HT-29 (cell line): Measurements from ENCODE around the gene SLC4A3. TPM values are rescaled to one million over a fixed set of nuclear protein-coding genes. Genes with fewer than 3 reads are reported as not detected.
"Not testable (repeated sequence)": the region's sequence is repeated elsewhere in the genome, so short reads cannot be mapped to it uniquely, and the experiment has no call there.

Experiments
- DNase-seq: peaks from one replicate; pipeline ENCODE4 v3.0.0-alpha.2; 2015; ENCODE audit warnings: low spot score
- small RNA-seq: library from RNA; depleted of rRNA; stranded (forward); fragments of <200 nt; gene quantifications from one replicate; pipeline ENCODE3, GENCODE V24; 2014
- total RNA-seq: library from RNA; depleted of rRNA; stranded (reverse); fragments of >200 nt; shearing (Covaris generic); gene quantifications from 2 replicates; pipeline ENCODE4 v1.2.3, GENCODE V29; 2014; rRNA removed

Gene SLC4A3
- total RNA-seq, 1 experiment from 2014 or later, result 0.36 TPM

DNA sequence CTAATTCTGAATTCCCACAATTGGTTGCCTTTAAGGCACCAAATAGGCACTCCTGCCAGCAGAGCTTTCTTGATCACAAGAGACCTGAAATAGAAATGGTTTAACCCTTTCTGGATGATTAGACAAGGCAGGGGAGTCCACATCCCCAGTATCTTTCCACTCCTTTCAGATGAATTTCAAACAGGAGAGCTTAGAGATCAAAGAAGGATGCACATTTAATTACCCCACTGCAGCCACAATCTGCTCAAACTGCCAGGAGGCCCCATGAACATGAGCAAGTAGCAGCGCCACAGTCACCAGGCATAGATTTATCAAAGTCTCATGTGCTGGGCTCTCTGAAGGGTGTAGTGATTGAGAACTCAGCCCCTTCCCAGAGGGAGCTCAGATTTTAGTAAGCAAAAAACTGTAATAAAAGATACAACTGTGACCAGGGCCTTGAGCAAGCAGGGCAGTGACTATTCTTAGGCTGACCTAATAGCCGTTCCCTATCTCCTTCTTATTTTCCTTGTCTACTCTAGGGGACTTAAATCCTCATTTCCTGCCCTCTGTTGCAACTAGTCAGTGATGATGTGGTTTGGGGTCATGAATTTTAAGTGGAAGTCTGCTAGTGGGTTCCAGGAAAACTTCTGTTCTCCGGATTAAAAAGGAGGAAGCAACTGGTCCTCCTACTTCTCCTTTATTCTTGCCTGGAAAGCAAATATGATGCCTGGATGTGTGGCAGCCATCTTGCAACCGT, 53.7 kb downstream of the SLC4A3 start:
- no peak for DNase-seq

DNA sequence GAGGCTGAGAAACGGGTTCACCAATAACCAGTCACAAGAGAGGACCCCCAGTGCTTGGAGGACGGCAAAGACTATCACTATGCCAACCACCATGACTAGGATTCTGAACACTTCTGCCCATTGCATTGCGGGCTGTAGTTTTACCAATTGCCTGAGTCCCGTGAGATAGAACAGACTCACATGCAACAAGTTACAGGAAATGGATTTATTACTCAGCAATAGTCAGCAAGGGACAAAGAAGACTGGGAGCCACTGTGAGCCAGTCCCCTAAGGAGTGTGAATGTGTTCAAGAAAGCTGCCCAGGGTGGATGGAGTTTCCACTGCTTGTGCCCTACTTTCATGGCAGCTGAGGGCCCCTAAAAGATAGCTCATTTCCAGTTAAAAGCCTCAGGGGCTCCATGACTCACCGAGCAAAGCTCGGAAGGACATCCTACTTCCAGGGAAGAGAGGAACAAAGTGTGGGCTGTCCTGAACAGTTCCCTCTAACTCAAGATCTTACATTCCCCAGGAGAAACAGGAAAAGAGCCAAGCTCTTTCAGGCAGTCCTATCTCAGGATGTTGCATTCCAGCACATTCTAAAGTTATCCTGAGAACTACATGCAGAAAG, 54.4 kb downstream of the SLC4A3 start:
- no peak for DNase-seq

DNA sequence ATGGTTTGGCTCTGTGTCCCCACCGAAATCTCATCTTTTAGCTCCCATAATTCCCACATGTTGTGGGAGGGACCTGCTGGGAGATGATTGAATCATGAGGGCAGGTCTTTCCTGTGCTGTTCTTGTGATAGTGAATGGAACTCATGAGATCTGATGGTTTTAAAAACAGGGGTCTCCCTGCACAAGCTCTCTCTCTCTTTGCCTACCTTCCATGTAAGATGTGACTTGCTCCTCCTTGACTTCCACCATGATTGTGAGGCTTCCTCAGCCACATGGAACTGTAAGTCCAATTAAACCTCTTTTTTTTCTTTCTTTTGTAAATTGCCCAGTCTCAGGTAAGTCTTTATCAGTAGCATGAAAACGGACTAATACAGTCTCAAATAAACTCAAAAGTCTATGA, 56.0 kb downstream of the SLC4A3 start:
- DNase-seq, result not testable (repeated sequence)

DNA sequence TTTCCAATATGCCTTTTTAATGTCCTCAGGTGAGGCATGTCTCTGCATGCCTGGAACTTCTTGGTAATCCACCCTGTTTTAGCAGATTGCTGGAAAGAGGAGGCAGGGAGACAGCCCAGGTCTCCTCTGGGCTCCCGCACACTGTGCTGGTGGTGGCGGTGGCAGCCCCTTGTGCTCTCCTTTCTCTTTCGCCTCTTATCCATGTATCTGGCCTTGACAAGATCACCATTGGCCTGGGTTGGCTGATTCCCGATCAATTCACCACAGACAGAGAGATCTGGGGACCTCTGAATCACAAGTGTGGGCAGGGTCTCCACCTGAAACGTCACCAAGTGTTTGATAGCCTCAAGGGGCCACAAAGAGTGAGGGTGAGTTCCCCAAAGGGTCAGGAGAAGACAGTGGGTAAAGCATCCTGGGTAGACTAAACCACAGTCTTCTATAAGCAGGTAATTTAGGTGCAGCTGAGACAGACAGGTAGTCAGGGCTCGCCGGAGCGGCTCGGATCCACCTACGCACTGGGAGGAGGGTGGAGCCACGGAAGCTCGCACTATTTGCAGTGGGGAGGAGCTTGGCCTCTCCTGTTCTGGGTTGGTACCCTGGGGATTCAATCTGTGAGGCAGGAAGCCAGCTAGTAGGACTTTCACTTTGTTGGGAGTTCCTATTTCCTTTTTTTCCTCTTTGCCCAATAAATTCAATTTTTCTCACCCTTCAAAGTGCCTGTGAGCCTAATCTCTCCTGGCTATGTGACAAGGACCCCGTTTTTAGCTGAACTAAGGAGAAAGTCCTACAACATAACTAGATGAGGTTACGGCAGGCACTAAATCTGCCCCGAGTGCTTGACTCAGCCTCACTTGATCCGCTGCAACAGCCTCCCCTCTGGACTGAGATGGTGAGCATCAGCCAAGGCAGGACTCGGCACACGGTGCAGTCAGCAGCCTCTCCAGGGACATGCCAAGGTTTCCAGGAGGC, 57.6 kb downstream of the SLC4A3 start:
- DNase-seq, result peak; percentile 86

DNA sequence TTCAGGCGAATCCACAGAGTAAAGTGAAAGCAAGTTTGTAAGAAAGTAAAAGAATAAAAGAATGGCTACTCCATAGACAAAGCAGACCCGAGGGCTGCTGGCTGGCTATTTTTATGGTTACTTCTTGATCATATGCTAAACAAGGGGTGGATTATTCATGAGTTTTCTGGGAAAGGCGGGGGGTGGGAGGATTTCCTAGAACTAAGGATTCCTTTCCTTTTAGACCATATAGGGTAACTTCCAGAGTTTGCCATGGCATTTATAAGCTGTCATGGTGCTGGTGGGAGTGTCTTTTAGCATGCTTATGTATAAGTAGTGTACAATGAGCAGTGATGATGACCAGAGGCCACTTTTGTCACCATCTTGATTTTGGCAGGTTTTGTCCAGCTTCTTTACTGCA, 59.8 kb downstream of the SLC4A3 start:
- DNase-seq, result no peak

DNA sequence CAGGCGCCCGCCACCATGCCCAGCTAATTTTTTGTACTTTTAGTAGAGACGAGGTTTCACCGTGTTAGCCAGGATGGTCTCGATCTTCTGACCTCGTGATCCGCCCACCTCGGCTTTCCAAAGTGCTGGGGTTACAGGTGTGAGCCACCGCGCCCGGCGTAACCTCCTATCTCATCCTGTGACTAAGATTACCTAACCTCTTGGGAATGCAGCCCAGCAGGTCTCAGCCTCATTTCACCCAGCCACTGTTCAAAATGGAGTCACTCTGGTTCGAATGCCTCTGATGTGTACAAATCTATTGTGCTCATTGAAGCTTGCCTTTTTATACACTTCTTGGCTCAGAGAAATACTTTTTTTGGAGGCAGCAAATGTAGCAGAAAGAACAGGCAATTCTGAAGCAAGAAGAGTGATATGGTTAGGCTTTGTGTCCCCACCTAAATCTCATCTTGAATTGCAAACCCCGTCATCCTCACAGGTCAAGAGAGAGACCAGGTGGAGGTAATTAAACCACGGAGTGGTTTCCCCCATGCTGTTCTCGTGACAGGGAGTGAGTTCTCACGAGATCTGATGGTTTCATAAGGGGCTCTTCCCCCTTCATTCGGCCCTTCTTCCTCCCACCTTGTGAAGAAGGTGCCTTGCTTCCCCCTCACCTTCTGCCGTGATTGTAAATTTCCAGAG, 60.6 kb downstream of the SLC4A3 start:
- DNase-seq, result peak; percentile 23

DNA sequence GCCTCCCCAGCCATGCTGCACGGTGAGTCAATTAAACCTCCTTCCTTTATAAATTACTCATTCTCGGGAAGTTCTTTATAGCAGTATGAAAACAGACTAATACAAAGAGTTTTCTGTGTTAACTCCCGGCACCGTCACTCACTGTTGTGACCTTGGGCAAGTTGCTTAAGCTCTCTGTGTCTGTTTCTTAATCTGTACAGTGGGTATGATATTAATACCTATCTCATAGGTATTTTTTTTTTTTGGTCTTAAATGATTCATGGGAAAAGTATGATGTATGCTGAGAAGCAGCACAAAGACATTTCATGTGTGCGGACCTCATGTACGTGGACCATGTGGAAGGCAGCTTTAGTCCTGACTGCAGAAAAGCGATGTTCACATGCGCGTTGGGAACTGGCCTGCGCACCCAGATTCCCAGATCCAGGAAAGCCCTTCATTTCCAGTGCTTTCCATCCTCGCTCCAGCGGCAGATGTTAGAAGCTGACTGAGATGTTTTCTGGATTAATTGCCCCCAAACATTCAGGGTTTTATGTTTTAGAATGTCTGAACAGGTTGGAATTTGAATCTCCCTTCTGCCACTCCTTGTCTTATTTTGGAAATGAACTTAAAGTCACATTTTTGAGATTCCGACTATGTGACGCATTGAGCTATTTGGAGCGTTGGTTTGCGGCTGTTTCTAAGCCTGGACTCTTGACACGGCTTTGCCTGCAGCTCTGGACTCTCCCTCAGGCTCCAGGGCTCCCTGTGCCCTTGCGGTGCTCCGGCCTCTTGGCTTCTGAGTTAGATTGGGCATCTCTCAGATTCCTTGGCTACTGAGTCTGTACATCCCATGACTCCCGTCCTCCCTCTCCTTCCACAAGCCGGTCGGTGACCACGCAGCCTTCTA, 61.4 kb downstream of the SLC4A3 start:
- DNase-seq, result no peak

DNA sequence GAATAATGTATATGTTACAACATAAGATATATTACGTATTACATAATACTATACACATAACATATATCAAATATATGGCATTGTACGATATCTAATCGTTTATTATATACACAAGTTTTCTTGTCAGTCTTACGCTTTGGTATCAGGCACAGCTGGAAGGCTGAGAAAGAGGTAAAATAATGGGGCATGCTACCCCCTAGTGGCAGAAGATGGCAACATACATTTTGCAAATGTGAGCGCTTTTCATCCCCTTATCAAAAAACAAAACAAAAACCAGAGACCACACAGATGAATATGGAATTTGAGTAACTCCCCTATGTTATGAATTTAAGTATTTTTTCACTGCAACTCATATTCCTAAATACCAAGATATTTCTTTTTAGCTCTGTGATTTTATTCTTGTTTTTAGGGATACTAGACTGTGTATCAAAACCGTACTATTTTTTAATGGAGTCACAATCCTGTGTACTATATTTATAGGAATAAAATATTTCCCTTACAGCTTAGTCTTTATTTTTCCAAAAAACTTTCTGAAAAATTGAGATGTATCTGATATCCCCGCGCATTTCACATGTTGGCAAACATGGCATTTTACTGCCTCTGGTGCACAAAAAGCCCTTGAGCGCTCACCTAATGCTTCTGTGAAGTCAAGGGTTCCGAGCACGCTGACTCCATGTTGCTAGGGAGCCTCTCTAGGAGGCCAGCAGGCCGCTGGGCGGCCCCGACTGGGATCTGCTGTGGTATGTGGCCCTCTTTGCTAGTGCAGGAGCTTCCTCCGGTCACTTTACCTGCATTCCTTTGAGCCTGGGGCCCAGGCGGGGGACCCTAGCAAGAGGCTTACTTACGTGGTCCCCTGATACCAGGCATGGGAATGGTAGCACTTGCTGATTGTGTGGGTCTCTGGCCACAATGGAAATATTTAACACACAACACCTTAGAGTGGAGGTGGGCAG, 62.5 kb downstream of the SLC4A3 start:
- peak; percentile 54 for DNase-seq

DNA sequence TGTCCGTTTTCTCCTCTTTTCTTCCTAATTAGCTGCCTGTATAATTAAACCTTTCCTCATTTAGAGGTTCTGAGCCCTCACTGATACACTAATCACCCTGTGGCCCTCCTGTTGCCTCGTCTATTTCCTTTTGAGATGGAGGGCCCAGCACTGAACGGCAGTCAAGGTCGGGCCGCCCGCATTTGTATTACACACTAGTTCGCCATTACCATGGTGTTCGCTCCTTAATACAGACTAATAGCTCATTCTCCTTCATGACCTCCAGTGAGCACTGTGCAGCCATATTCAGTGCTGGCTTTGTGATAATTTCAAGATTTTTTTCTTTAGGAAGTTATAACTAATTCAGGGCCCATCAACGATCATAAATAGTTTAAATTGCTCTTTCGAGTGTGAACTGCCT, 64.1 kb downstream of the SLC4A3 start:
- no peak for DNase-seq

Small RNA genes within 50 kb of the gene (small RNA-seq; reads per million reads assigned to genes)
- gene RN7SKP213, result 0.50 reads per million

Other genes with a start within 250 kb of the SLC4A3 start
- gene DNPEP, start 239.7 kb upstream of the SLC4A3 start, total RNA-seq, result 155 and 158 TPM in 2 replicates
- 0.63 TPM in 1 of 2 replicates, not detected in the other for gene DES, start 209.3 kb upstream of the SLC4A3 start, total RNA-seq
- 6.7 and 8.3 TPM in 2 replicates for gene SPEG, start 192.8 kb upstream of the SLC4A3 start, total RNA-seq
- gene GMPPA, start 128.7 kb upstream of the SLC4A3 start, total RNA-seq, result 68.2 and 84.5 TPM in 2 replicates
- 0.08 TPM in 1 of 2 replicates, not detected in the other for gene ASIC4, start 113.1 kb upstream of the SLC4A3 start, total RNA-seq
- 70.1 and 75.4 TPM in 2 replicates for gene CHPF, start 83.8 kb upstream of the SLC4A3 start, total RNA-seq
- 5.2 and 5.6 TPM in 2 replicates for gene TMEM198, start 83.6 kb upstream of the SLC4A3 start, total RNA-seq
- gene OBSL1, start 56.1 kb upstream of the SLC4A3 start, total RNA-seq, result 0.86 and 1.3 TPM in 2 replicates
- gene INHA, start 55.3 kb upstream of the SLC4A3 start, total RNA-seq, result not detected in 2 replicates
- gene STK11IP, start 29.8 kb upstream of the SLC4A3 start, total RNA-seq, result 28.1 and 28.8 TPM in 2 replicates